Stomach (tissue), 9 donors: ENCODE results near the gene TEDC2. TPM values are rescaled to one million over a fixed set of nuclear protein-coding genes. Genes with fewer than 3 reads are reported as not detected.

Experiments used
- DNase-seq, 2 donors: peaks; one replicate each; pipeline versions ENCODE4 v3.0.0 to v3.0.0-alpha.2; 2013 to 2019
- H3K27ac ChIP-seq, 5 donors: fragments of 200-600 bp in 4 of 5; sonication (generic) in 4 of 5; one replicate each; pipeline ENCODE4 v1.5.1; 2013 to 2019; ENCODE audit warnings: mild to moderate bottlenecking in 1 of 5, moderate library complexity in 1 of 5
- H3K27me3 ChIP-seq, 3 donors: fragments of 200-600 bp; sonication (generic); one replicate each; pipeline ENCODE4 v1.5.1; 2017 to 2019; ENCODE audit warnings: mixed run types in 1 of 3
- H3K36me3 ChIP-seq, 4 donors: fragments of 200-600 bp; sonication (generic); 1 replicate in 3 of 4; 2 replicates in 1 of 4; pipeline ENCODE4 v1.5.1; 2016 to 2019
- H3K4me1 ChIP-seq, 4 donors: fragments of 200-600 bp; sonication (generic); one replicate each; pipeline ENCODE4 v1.5.1; 2016 to 2019
- H3K4me3 ChIP-seq, 4 donors: fragments of 200-600 bp; sonication (generic) in 3 of 4; one replicate each; pipeline ENCODE4 v1.5.1; 2016 to 2019; ENCODE audit warnings: mild to moderate bottlenecking in 1 of 4
- H3K9me3 ChIP-seq, 4 donors: fragments of 200-600 bp; sonication (generic); one replicate each; pipeline ENCODE4 v1.5.1; 2016 to 2019
- CTCF ChIP-seq, 7 experiments: fragments of 450-650 bp in 4 of 7; fragments of 200-600 bp in 3 of 7; sonication (generic) in 3 of 7; IDR thresholded peaks; one replicate each; pipeline ENCODE4 v1.5.1; 2016 to 2019; ENCODE audit warnings: antibody characterized with exemption in 7 of 7, control low read depth in 2 of 7, mild to moderate bottlenecking in 1 of 7
- EP300 ChIP-seq: sonication (generic); formaldehyde crosslinking; IDR thresholded peaks from one replicate; pipeline ENCODE4 v1.6.1; 2017; ENCODE audit warnings: antibody characterized with exemption
- POLR2A ChIP-seq, 4 donors: fragments of 450-650 bp; IDR thresholded peaks; one replicate each; pipeline ENCODE4 v1.6.1; 2016; ENCODE audit warnings: antibody characterized with exemption in 4 of 4, control low read depth in 2 of 4, mild to moderate bottlenecking in 1 of 4, moderate library complexity in 1 of 4
- POLR2AphosphoS5 ChIP-seq, 3 donors: sonication (generic); formaldehyde crosslinking; IDR thresholded peaks; one replicate each; pipeline ENCODE4 v1.6.1; 2016; ENCODE audit warnings: antibody characterized with exemption in 3 of 3
- WGBS, 5 donors: extraction: QIAGEN DNeasy Blood & Tissue Kit in 3 of 5; methylation state at CpG; one replicate each; pipeline versions ENCODE4 v1.1.5 to v1.1.7; 2013 to 2018; 5-methylcytosine and 5-hydroxymethylcytosine counted together
- intact Hi-C: fragments of 100-400 bp; cut with DNase I; formaldehyde crosslinking; loops from one replicate; pipeline ENCODE4 v1.15.1; 2023; ENCODE audit warnings: low total_unique reads
- polyA plus RNA-seq, 3 donors: library from polyadenylated mRNA; stranded (reverse); fragments of 200-250 nt; gene quantifications; one replicate each; pipeline ENCODE4 v1.2.3, GENCODE V29; 2013
- total RNA-seq, 5 donors: library from RNA; depleted of rRNA; stranded (reverse); fragments of >200 nt; gene quantifications; one replicate each; pipeline versions ENCODE4 v1.1.0 to v1.2.3, GENCODE V29; 2014 to 2016
- donor health status: healthy with polysubstance abuse.
- donor health status: Bipolar disorder and iron deficiency.
- donor health status: healthy.

Gene TEDC2
- total and polyA plus RNA-seq, 8 donors: 1.3 to 3.8 (median 2.7) TPM; not detected in 3

GRCh38 chr16:2468233-2468724 lies 8.4 kb downstream of the TEDC2 start:
- TF ChIP-seq CTCF (IDR thresholded peaks at IDR 0.05): no peak
- no peak for TF ChIP-seq POLR2A (IDR thresholded peaks at IDR 0.05)
- no peak for TF ChIP-seq EP300
- TF ChIP-seq POLR2AphosphoS5 (IDR thresholded peaks at IDR 0.05): no peak
- Histone ChIP-seq H3K27me3 (peaks cover 15 to 68% (median 59%) of the 10 kb centered on the region in 3 donors), H3K9me3 (no peaks in the 10 kb centered on the region), H3K36me3 (no peaks in the 10 kb centered on the region), H3K27ac (peak overlapping the region in 2 of 5 donors; percentile 41 to 81), H3K4me3 (peak overlapping the region; percentile 55 to 59 (median 56)), H3K4me1 (peaks cover 31 to 49% (median 47%) of the 10 kb centered on the region in 4 donors)
- WGBS, 5 donors: 0 to 1% (median 0%) methylated on average over 11 to 38 of the region's 38 CpGs
- DNase-seq: peak in 1 of 2 donors; percentile 68
- intact Hi-C loops: no loop called here

DNA sequence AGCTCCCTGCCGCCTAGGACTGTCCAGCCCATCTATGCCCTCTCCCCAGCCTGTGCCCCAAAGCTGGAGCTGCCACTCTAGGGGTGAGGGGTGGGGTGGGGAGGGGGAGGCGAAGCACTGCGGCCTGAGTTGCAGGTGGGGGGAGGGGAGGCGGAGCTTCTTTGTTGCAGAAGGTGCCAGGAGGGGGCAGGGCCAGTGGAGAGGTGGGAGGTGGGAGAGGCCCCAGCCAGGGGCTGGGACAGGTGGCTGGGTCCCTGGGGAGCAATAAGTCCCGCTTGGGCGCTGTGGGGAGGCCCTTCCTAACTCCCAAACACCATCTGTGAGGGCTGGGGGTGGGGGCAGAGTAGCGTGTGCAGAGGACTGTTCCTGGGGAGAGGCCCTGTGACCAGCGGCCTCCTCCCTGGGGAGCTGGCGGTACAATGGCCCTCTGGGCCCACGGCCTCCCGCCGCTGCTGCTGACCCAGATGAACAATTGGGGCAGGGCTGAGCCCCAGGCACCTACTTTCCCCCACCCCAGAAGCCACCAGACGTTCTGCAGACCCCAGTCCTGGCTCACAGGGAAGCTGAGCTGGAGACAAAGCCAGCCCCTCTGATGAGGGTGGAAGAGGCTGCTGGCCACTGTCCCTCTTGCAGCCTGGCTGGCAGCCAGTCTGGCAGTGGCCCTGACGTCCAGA lies 9.0 kb downstream of the TEDC2 start:
- Histone ChIP-seq H3K27me3 (peaks cover 19 to 73% (median 62%) of the 10 kb centered on the region in 3 donors), H3K36me3 (no peaks in the 10 kb centered on the region), H3K9me3 (no peaks in the 10 kb centered on the region), H3K4me3 (peak overlapping the region in 3 of 4 donors; percentile 55 to 59 (median 57)), H3K4me1 (peaks cover 37 to 53% (median 51%) of the 10 kb centered on the region in 4 donors), H3K27ac (no peak overlapping the region)
- TF ChIP-seq CTCF (IDR thresholded peaks at IDR 0.05) (no peak), POLR2AphosphoS5 (IDR thresholded peaks at IDR 0.05) (no peak), EP300 (no peak), POLR2A (IDR thresholded peaks at IDR 0.05) (no peak)
- intact Hi-C loops: no loop called here
- peak in 1 of 2 donors; percentile 67 for DNase-seq
- 12 to 23% (median 16%) methylated on average over 11 to 14 of the region's 14 CpGs for WGBS, 5 donors

DNA sequence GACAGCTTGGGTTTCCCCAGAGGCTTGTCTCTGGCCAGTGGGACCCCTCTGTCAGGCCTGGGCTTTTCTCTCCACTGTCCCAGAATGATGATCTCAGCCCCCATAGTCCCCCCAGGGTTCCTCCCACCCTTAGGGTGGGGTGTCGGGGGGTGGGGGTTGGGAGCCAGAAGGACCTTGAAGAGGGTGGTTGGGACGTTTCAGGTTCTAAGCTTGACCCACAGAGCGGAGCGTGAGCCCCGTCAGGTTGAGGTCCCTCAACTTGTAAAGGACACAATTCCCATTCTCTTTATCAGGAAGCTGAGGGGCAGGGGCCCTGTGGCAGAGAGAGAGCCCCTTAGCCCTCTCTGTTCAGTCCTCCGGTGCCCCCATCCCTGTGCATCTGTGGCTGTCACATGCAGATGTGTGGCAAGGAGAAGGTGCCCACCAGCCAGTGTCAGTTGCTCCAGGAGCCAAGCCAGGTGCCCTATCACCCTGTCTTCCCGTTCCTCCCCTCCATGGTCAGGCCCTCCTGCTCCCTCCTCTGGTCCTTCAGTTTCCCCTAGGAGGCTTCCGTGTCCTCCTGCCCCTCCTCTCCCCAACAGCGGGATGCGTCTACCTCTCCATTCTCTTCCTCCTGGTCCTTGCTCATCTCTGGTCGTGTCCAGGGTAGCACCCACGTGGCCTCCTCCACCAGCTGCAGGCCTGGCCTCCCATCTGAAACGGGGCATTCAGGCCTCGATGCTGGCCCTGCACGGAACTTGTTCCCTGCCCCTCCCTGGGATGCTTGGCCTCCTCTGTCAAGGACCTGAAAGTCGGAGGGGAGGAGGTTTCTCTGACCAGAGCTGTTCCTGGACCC lies 9.7 kb downstream of the TEDC2 start:
- DNase-seq: no peak
- H3K36me3 ChIP-seq: no peaks in the 10 kb centered on the region
- 45 to 61% (median 55%) methylated on average over 16 of the region's 16 CpGs for WGBS, 5 donors
- H3K4me3 ChIP-seq: no peak overlapping the region
- intact Hi-C loops: no loop called here
- no peak overlapping the region for H3K27ac ChIP-seq
- peaks cover 40 to 60% (median 58%) of the 10 kb centered on the region in 4 donors for H3K4me1 ChIP-seq
- peaks cover 19 to 73% (median 62%) of the 10 kb centered on the region in 3 donors for H3K27me3 ChIP-seq
- no peak for TF ChIP-seq EP300
- no peak for TF ChIP-seq POLR2A (IDR thresholded peaks at IDR 0.05)
- TF ChIP-seq CTCF (IDR thresholded peaks at IDR 0.05): no peak
- no peaks in the 10 kb centered on the region for H3K9me3 ChIP-seq

- DNase-seq: no peak
- peaks cover 19 to 73% (median 62%) of the 10 kb centered on the region in 3 donors for H3K27me3 ChIP-seq
- no peaks in the 10 kb centered on the region for H3K9me3 ChIP-seq
- no peaks in the 10 kb centered on the region for H3K36me3 ChIP-seq
- H3K27ac ChIP-seq: no peak overlapping the region
- 78 to 88% (median 84%) methylated on average over 7 of the region's 7 CpGs for WGBS, 5 donors
- intact Hi-C loops: no loop called here
- H3K4me1 ChIP-seq: peaks cover 40 to 61% (median 60%) of the 10 kb centered on the region in 4 donors
- TF ChIP-seq CTCF (IDR thresholded peaks at IDR 0.05) (no peak), EP300 (no peak), POLR2AphosphoS5 (IDR thresholded peaks at IDR 0.05) (no peak), POLR2A (IDR thresholded peaks at IDR 0.05) (no peak)
- no peak overlapping the region for H3K4me3 ChIP-seq
Observed at GRCh38 chr16:2470234-2470601, 10.3 kb downstream of the TEDC2 start.
